Thyroid gland (tissue), 4 donors: Measurements from ENCODE around the gene CDK16.

Experiments used
- CTCF ChIP-seq, 6 experiments: fragments of 200-600 bp in 3 of 6; fragments of 450-650 bp in 3 of 6; sonication (generic) in 3 of 6; IDR thresholded peaks; one replicate each; pipeline ENCODE4 v1.5.1; 2016 to 2019; ENCODE audit warnings: antibody characterized with exemption in 6 of 6, mild to moderate bottlenecking in 2 of 6, inconsistent platforms in 1 of 6, moderate library complexity in 1 of 6
- POLR2A ChIP-seq, 2 donors: fragments of 450-650 bp; IDR thresholded peaks; one replicate each; pipeline ENCODE4 v1.6.1; 2017; ENCODE audit warnings: antibody characterized with exemption in 2 of 2, mild to moderate bottlenecking in 2 of 2, moderate library complexity in 1 of 2

DNA sequence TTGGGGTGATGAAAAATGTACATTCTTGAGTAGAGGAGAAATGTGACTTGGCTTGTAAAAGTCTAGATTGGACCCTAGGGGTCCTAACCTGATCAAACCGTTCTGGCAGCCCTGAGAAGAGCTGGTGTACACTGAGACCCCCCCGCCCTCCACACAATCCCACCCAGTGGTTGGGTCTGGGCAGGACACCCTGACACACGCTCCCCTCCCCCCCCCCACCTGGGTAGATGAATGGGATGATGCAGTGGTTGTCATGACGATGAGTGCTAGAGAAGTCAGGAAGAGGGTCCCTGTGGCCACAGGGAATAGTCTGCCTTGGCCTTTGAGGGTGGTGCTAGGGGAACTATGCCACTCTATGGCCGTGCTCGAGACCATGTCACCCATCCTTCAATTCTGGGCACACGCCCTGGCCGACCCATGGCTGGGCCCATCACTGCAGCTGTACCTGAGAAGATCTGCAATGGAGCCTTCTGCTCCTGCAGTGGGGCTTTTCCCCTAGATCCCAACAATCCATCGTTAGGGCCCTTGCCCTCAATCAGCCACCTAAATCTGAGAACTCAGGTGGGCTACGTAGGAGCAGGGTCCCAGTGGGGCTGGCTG, 4.4 kb downstream of the CDK16 start:
- no peak for TF ChIP-seq CTCF (IDR thresholded peaks at IDR 0.05)
- no peak for TF ChIP-seq POLR2A (IDR thresholded peaks at IDR 0.05)
